HepG2 (cell line): ENCODE results near the gene MRPL50. TPM values are rescaled to one million over a fixed set of nuclear protein-coding genes. Genes with fewer than 3 reads are reported as not detected.
A peak's percentile ranks its signal among the peaks of the same experiment; 100 is the strongest.

Experiments used
- DBP ChIP-seq: sonication (generic); formaldehyde crosslinking; IDR thresholded peaks from 2 replicates; pipeline ENCODE4 v1.4.0; 2020; ENCODE audit warnings: missing genetic modification reagents; ENCODE audit errors: not compliant biosample characterization
- DMTF1 ChIP-seq: sonication (generic); formaldehyde crosslinking; IDR thresholded peaks from 2 replicates; pipeline ENCODE4 v1.4.0; 2020; ENCODE audit warnings: mild to moderate bottlenecking, missing genetic modification reagents
- DNMT1 ChIP-seq: sonication (generic); formaldehyde crosslinking; IDR thresholded peaks from 2 replicates; pipeline ENCODE4 v1.5.1; 2020; ENCODE audit warnings: mild to moderate bottlenecking, missing genetic modification reagents
- FOSL1 ChIP-seq: sonication (generic); formaldehyde crosslinking; IDR thresholded peaks from 2 replicates; pipeline ENCODE4 v1.9.0; 2021; ENCODE audit warnings: missing genetic modification reagents, borderline replicate concordance
- FOXO1 ChIP-seq: sonication (generic); formaldehyde crosslinking; IDR thresholded peaks from 2 replicates; pipeline ENCODE4 v1.4.0; 2020; ENCODE audit warnings: missing genetic modification reagents
- HNF4A ChIP-seq: sonication (generic); formaldehyde crosslinking; IDR thresholded peaks from 2 replicates; pipeline ENCODE4 v1.4.0; 2020; ENCODE audit warnings: missing genetic modification reagents
- HNRNPH1 ChIP-seq: fragments of 200-400 bp; formaldehyde crosslinking; optimal IDR thresholded peaks from 2 replicates; pipeline ENCODE3; 2017; ENCODE audit warnings: mild to moderate bottlenecking, low read depth, low read length
- KLF11 ChIP-seq: IDR thresholded peaks from 2 replicates; pipeline ENCODE4 v1.6.1; 2016; ENCODE audit warnings: missing compliant biosample characterization
- KMT2B ChIP-seq: IDR thresholded peaks from 2 replicates; pipeline ENCODE4 v1.6.1; 2016; ENCODE audit warnings: missing genetic modification reagents, missing compliant biosample characterization
- MAFG ChIP-seq: sonication (generic); formaldehyde crosslinking; IDR thresholded peaks from 2 replicates; pipeline ENCODE4 v1.5.1; 2020; ENCODE audit warnings: mild to moderate bottlenecking, missing genetic modification reagents
- NBN ChIP-seq: fragments of 450-650 bp; conservative IDR thresholded peaks from 2 replicates; pipeline ENCODE4 v1.6.1; 2017
- NCOA5 ChIP-seq: sonication (generic); formaldehyde crosslinking; IDR thresholded peaks from 2 replicates; pipeline ENCODE4 v1.4.0; 2020; ENCODE audit warnings: missing genetic modification reagents
- NFYC ChIP-seq: IDR thresholded peaks from 2 replicates; pipeline ENCODE4 v1.6.1; 2016; ENCODE audit warnings: missing genetic modification reagents, missing compliant biosample characterization
- NR2F1 ChIP-seq, 2 experiments: fragments of 450-650 bp in 1 of 2; formaldehyde crosslinking in 1 of 2; IDR thresholded peaks; 2 replicates each; pipeline versions ENCODE4 v1.5.0 to v1.6.1; 2016 to 2020; ENCODE audit warnings: mild to moderate bottlenecking in 1 of 2, missing compliant biosample characterization in 1 of 2, missing genetic modification reagents in 1 of 2, moderate library complexity in 1 of 2
- PHF21A ChIP-seq: sonication (generic); formaldehyde crosslinking; IDR thresholded peaks from 2 replicates; pipeline ENCODE4 v1.5.0; 2020; ENCODE audit warnings: mild to moderate bottlenecking, missing genetic modification reagents
- RELA ChIP-seq: sonication (generic); formaldehyde crosslinking; IDR thresholded peaks from 2 replicates; pipeline ENCODE4 v1.4.0; 2020; ENCODE audit warnings: missing genetic modification reagents
- RFX5 ChIP-seq: IDR thresholded peaks from 2 replicates; pipeline ENCODE4 v1.6.1; 2011; ENCODE audit warnings: low read depth, low read length, improper control_type of control experiment
- SALL2 ChIP-seq: sonication (generic); formaldehyde crosslinking; IDR thresholded peaks from 2 replicates; pipeline ENCODE4 v1.8.1; 2023; ENCODE audit warnings: mild to moderate bottlenecking, missing genetic modification reagents, inconsistent platforms
- SMARCE1 ChIP-seq: fragments of 450-650 bp; IDR thresholded peaks from 2 replicates; pipeline ENCODE4 v1.6.1; 2017; ENCODE audit warnings: borderline replicate concordance
- SMC3 ChIP-seq: IDR thresholded peaks from 2 replicates; pipeline ENCODE4 v1.6.1; 2011; ENCODE audit warnings: low read length, improper control_type of control experiment
- SRSF4 ChIP-seq: fragments of 200-400 bp; formaldehyde crosslinking; IDR thresholded peaks from one replicate; pipeline ENCODE4 v1.6.1; 2018; ENCODE audit warnings: mild to moderate bottlenecking, low read depth, low read length, moderate library complexity; ENCODE audit not compliant: poor library complexity, severe bottlenecking
- TBL1XR1 ChIP-seq: fragments of 150-350 bp; IDR thresholded peaks from 2 replicates; pipeline ENCODE4 v1.6.1; 2014; ENCODE audit warnings: borderline replicate concordance, low read length; ENCODE audit not compliant: partially characterized antibody
- ZBTB1 ChIP-seq: sonication (generic); formaldehyde crosslinking; IDR thresholded peaks from 2 replicates; pipeline ENCODE4 v1.4.0; 2020; ENCODE audit warnings: missing genetic modification reagents, borderline replicate concordance
- ZFAT ChIP-seq: sonication (generic); formaldehyde crosslinking; conservative IDR thresholded peaks from 2 replicates; pipeline ENCODE4 v1.8.1; 2023; ENCODE audit warnings: missing genetic modification reagents, inconsistent platforms
- ZNF124 ChIP-seq: sonication (generic); formaldehyde crosslinking; IDR thresholded peaks from 2 replicates; pipeline ENCODE4 v1.4.0; 2020; ENCODE audit warnings: missing genetic modification reagents
- ZNF180 ChIP-seq: sonication (generic); formaldehyde crosslinking; IDR thresholded peaks from 2 replicates; pipeline ENCODE4 v1.4.0; 2020; ENCODE audit warnings: low read depth, missing genetic modification reagents, borderline replicate concordance
- ZNF225 ChIP-seq: sonication (generic); formaldehyde crosslinking; IDR thresholded peaks from 2 replicates; pipeline ENCODE4 v1.4.0; 2020; ENCODE audit warnings: mild to moderate bottlenecking, missing genetic modification reagents
- ZNF329 ChIP-seq: sonication (generic); formaldehyde crosslinking; IDR thresholded peaks from 2 replicates; pipeline ENCODE4 v1.9.0; 2021; ENCODE audit warnings: low read depth, mild to moderate bottlenecking, missing genetic modification reagents
- ZNF441 ChIP-seq: sonication (generic); formaldehyde crosslinking; IDR thresholded peaks from 2 replicates; pipeline ENCODE4 v1.7.0; 2021; ENCODE audit warnings: missing genetic modification reagents, borderline replicate concordance
- ZNF556 ChIP-seq: sonication (generic); formaldehyde crosslinking; IDR thresholded peaks from 2 replicates; pipeline ENCODE4 v1.4.0; 2020; ENCODE audit warnings: mild to moderate bottlenecking, missing genetic modification reagents, borderline replicate concordance
- ZNF562 ChIP-seq: sonication (generic); formaldehyde crosslinking; IDR thresholded peaks from 2 replicates; pipeline ENCODE4 v1.8.0; 2022; ENCODE audit warnings: missing genetic modification reagents, borderline replicate concordance
- ZNF607 ChIP-seq: sonication (generic); formaldehyde crosslinking; IDR thresholded peaks from 2 replicates; pipeline ENCODE4 v1.5.1; 2020; ENCODE audit warnings: missing genetic modification reagents, mild to moderate bottlenecking, borderline replicate concordance
- ZNF703 ChIP-seq: sonication (generic); formaldehyde crosslinking; IDR thresholded peaks from 2 replicates; pipeline ENCODE4 v1.5.1; 2020; ENCODE audit warnings: missing genetic modification reagents, mild to moderate bottlenecking, moderate library complexity, borderline replicate concordance
- polyA plus RNA-seq, 8 experiments: library from polyadenylated mRNA; depleted of rRNA in 3 of 8; stranded (reverse) in 7 of 8; unstranded in 1 of 8; fragments of >200 nt; fragmentation: Illumina TruSeq in 4 of 8; extraction: Trizol in 4 of 8; gene quantifications; 2 replicates each; pipeline versions ENCODE4 v1.2.1 to v1.2.3, GENCODE V29; 2011 to 2016; ENCODE audit warnings: low read depth in 4 of 8, missing spikeins in 1 of 8, mixed read lengths in 1 of 8; ENCODE audit not compliant: insufficient read depth in 1 of 8
- total RNA-seq, 5 experiments: library from RNA; depleted of rRNA; stranded (reverse); fragments of >200 nt; fragmentation: Illumina TruSeq; extraction: Trizol; gene quantifications; 2 replicates each; pipeline ENCODE4 v1.2.3, GENCODE V29; 2016; ENCODE audit warnings: low read depth in 1 of 5

MRPL50 gene
- total and polyA plus RNA-seq, 2 of the 13 experiments (the other 11 are each of a cell fraction or from before 2014, with no cell fraction given) = 37.1 to 70.0 TPM

DNA sequence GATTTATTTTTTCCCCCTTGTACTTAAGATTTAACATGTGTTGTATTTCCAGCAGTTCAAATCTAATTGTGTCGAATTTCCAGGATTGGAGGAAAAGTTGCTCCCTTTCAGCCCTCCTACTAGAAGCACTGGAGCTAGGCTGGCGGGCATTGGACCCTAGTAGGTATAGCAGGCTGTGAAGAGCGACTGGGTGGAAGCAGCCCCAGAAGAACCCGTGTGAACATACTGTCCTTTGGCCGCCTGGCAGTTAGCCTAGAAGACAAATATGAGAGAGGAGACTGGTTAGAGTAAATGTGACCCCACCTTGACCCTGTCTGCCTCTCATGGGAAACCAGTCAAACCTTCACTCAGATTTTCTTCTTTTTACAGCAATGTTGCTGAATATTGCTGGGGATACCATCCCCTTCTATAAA, 23.2 kb upstream of the MRPL50 start (continued):
- TF ChIP-seq ZNF562 (CRISPR knock-in tag) (no peak), DMTF1 (CRISPR knock-in tag) (no peak), NCOA5 (CRISPR knock-in tag) (no peak), ZFAT (CRISPR knock-in tag) (no peak), ZNF124 (CRISPR knock-in tag) (no peak), RFX5 (no peak), NR2F1 (CRISPR knock-in tag; IDR thresholded peaks at IDR 0.05) (peak; percentile 87 to 92), MAFG (CRISPR knock-in tag) (no peak), RELA (CRISPR knock-in tag) (no peak), FOXO1 (CRISPR knock-in tag) (peak; percentile 70; the same call in 1 of the 2 replicates), NFYC (CRISPR knock-in tag) (no peak), ZNF703 (CRISPR knock-in tag) (no peak), ZNF556 (no peak; the same call in 1 of the 2 replicates), SRSF4 (no peak), ZNF441 (CRISPR knock-in tag) (peak; percentile 35; the same call in 1 of the 2 replicates), ZNF329 (CRISPR knock-in tag) (no peak), SMARCE1 (no peak), DNMT1 (no peak), HNRNPH1 (no peak), DBP (CRISPR knock-in tag) (no peak), SALL2 (CRISPR knock-in tag) (0 out of 2 replicates have a peak, but pooled peaks have one; percentile 70), ZNF225 (CRISPR knock-in tag) (no peak), TBL1XR1 (peak; percentile 96), ZNF607 (CRISPR knock-in tag) (peak; percentile 35; the same call in 1 of the 2 replicates), ZNF180 (CRISPR knock-in tag) (no peak), FOSL1 (CRISPR knock-in tag) (no peak), PHF21A (CRISPR knock-in tag) (peak; percentile 75; the same call in 1 of the 2 replicates), KLF11 (no peak), NBN (no peak), ZBTB1 (CRISPR knock-in tag) (no peak), HNF4A (CRISPR knock-in tag) (peak; percentile 90), SMC3 (peak; percentile 33; the same call in 1 of the 2 replicates), KMT2B (CRISPR knock-in tag) (no peak)
